Hepatocyte (in vitro differentiated cells): ENCODE results near the gene EBPL. TPM values are rescaled to one million over a fixed set of nuclear protein-coding genes. Genes with fewer than 3 reads are reported as not detected.

Experiments used
- DNase-seq: peaks from one replicate; pipeline ENCODE4 v3.0.0-alpha.2; 2016; ENCODE audit warnings: low spot score
- H2AFZ ChIP-seq: fragments of 200-600 bp; sonication (generic); 2 replicates; pipeline ENCODE4 v1.6.0; 2016; ENCODE audit warnings: antibody characterized with exemption, mild to moderate bottlenecking
- H3K27ac ChIP-seq: fragments of 200-600 bp; sonication (generic); 2 replicates; pipeline ENCODE4 v1.5.1; 2016; ENCODE audit warnings: mild to moderate bottlenecking
- H3K27me3 ChIP-seq: fragments of 200-600 bp; sonication (generic); 2 replicates; pipeline ENCODE4 v1.6.1; 2016
- H3K36me3 ChIP-seq: fragments of 200-600 bp; sonication (generic); replicated peaks from 2 replicates; pipeline ENCODE4 v1.5.1; 2016; ENCODE audit warnings: low read depth; ENCODE audit not compliant: insufficient read depth
- H3K4me1 ChIP-seq: fragments of 200-600 bp; sonication (generic); 2 replicates; pipeline ENCODE4 v1.5.1; 2016; ENCODE audit warnings: mild to moderate bottlenecking, moderate library complexity; ENCODE audit not compliant: insufficient read depth
- H3K4me2 ChIP-seq: fragments of 200-600 bp; sonication (generic); 2 replicates; pipeline ENCODE4 v1.6.0; 2016
- H3K4me3 ChIP-seq: fragments of 200-600 bp; sonication (generic); 2 replicates; pipeline ENCODE4 v1.5.1; 2016; ENCODE audit warnings: mild to moderate bottlenecking
- H3K79me2 ChIP-seq: fragments of 200-600 bp; sonication (generic); 2 replicates; pipeline ENCODE4 v1.6.0; 2017; ENCODE audit warnings: mild to moderate bottlenecking
- H3K9me2 ChIP-seq: fragments of 200-600 bp; sonication (generic); replicated peaks from 2 replicates; pipeline ENCODE4 v1.6.0; 2017; ENCODE audit warnings: mild to moderate bottlenecking; ENCODE audit not compliant: insufficient read depth
- H3K9me3 ChIP-seq: fragments of 200-600 bp; sonication (generic); 2 replicates; pipeline ENCODE4 v1.5.1; 2016; ENCODE audit warnings: low read depth, mild to moderate bottlenecking
- H4K20me1 ChIP-seq: fragments of 200-600 bp; sonication (generic); 2 replicates; pipeline ENCODE4 v1.6.0; 2016; ENCODE audit warnings: mild to moderate bottlenecking; ENCODE audit not compliant: insufficient read depth, poor library complexity, severe bottlenecking
- CTCF ChIP-seq: fragments of 200-600 bp; sonication (generic); IDR thresholded peaks from 2 replicates; pipeline ENCODE4 v1.5.1; 2016; ENCODE audit warnings: antibody characterized with exemption, mild to moderate bottlenecking; ENCODE audit not compliant: poor library complexity
- EZH2 ChIP-seq: fragments of 200-600 bp; sonication (generic); IDR thresholded peaks from 2 replicates; pipeline ENCODE4 v1.6.1; 2016; ENCODE audit warnings: antibody characterized with exemption, mild to moderate bottlenecking, borderline replicate concordance
- EZH2phosphoT487 ChIP-seq: fragments of 200-600 bp; sonication (generic); IDR thresholded peaks from one replicate; pipeline ENCODE4 v1.6.1; 2018; ENCODE audit warnings: antibody characterized with exemption, mild to moderate bottlenecking, low read depth, moderate library complexity; ENCODE audit not compliant: unreplicated experiment, severe bottlenecking
- whole genome bisulfite sequencing: methylation state at CpG from one replicate; pipeline ENCODE4 v1.1.6; 2016; ENCODE audit warnings: low lambda C conversion rate; ENCODE audit errors: missing lambda C conversion rate; 5-methylcytosine and 5-hydroxymethylcytosine counted together
- polyA plus RNA-seq: library from polyadenylated mRNA; unstranded; fragments of >200 nt; fragmentation: Nextera tagmentation; extraction: Ambion mirVana; gene quantifications from 2 replicates; pipeline ENCODE4 v1.2.1, GENCODE V29; 2016
- total RNA-seq: library from RNA; depleted of rRNA; stranded (reverse); fragments of >200 nt; gene quantifications from 2 replicates; pipeline ENCODE4 v1.2.3, GENCODE V29; 2014

EBPL gene
- total and polyA plus RNA-seq, 2 experiments from 2014 or later, result 135 to 180 TPM

- TF ChIP-seq CTCF, result no peak
- TF ChIP-seq EZH2, result no peak
- no peak for TF ChIP-seq EZH2phosphoT487
- DNase-seq, result no peak
- Histone ChIP-seq H3K4me3 (no peak overlapping the region), H2AFZ (no peak overlapping the region), H3K9me3 (no peaks in the 10 kb centered on the region), H3K4me1 (peaks cover 6% of the 10 kb centered on the region), H3K79me2 (no peaks in the 10 kb centered on the region), H3K27ac (no peak overlapping the region), H3K36me3 (no peaks in the 10 kb centered on the region), H3K27me3 (no peaks in the 10 kb centered on the region), H3K4me2 (no peak overlapping the region), H3K9me2 (no peaks in the 10 kb centered on the region), H4K20me1 (no peaks in the 10 kb centered on the region)
- 88% methylated on average over 11 of the region's 11 CpGs for WGBS
Observed at GRCh38 chr13:49622174-49622946, 68.9 kb downstream of the EBPL start.

GRCh38 chr13:49620170-49620621 is 71.1 kb downstream of the EBPL start:
- no peak overlapping the region for H3K4me2 ChIP-seq

GRCh38 chr13:49616676-49617065 is 74.6 kb downstream of the EBPL start:
- no peaks in the 10 kb centered on the region for H3K9me3 ChIP-seq
- H3K79me2 ChIP-seq, result no peaks in the 10 kb centered on the region
- H3K4me2 ChIP-seq, result no peak overlapping the region
- TF ChIP-seq EZH2, result no peak
- no peak for TF ChIP-seq CTCF
- TF ChIP-seq EZH2phosphoT487, result no peak
- H3K4me1 ChIP-seq, result no peaks in the 10 kb centered on the region
- H2AFZ ChIP-seq, result peak overlapping the region; percentile 3
- H4K20me1 ChIP-seq, result no peaks in the 10 kb centered on the region
- H3K4me3 ChIP-seq, result no peak overlapping the region
- H3K27me3 ChIP-seq, result no peaks in the 10 kb centered on the region
- DNase-seq, result no peak
- H3K9me2 ChIP-seq, result no peaks in the 10 kb centered on the region
- WGBS, result 90% methylated on average over 3 of the region's 3 CpGs
- no peaks in the 10 kb centered on the region for H3K36me3 ChIP-seq
- peak overlapping the region; percentile 85 for H3K27ac ChIP-seq

More at GRCh38 chr13:49620170-49620621, 71.1 kb downstream of the EBPL start:
- DNase-seq, result no peak
- no peaks in the 10 kb centered on the region for H3K36me3 ChIP-seq
- no peaks in the 10 kb centered on the region for H3K4me1 ChIP-seq
- no peak overlapping the region for H2AFZ ChIP-seq
- no peaks in the 10 kb centered on the region for H3K9me3 ChIP-seq
- H3K27ac ChIP-seq, result no peak overlapping the region
- TF ChIP-seq CTCF (no peak), EZH2 (no peak), EZH2phosphoT487 (no peak)
- no peak overlapping the region for H3K4me3 ChIP-seq
- no peaks in the 10 kb centered on the region for H4K20me1 ChIP-seq
- H3K9me2 ChIP-seq, result no peaks in the 10 kb centered on the region
- H3K27me3 ChIP-seq, result no peaks in the 10 kb centered on the region
- WGBS, result 88% methylated on average over 22 of the region's 22 CpGs
- H3K79me2 ChIP-seq, result no peaks in the 10 kb centered on the region
